ENCODE results near the gene RSPO4. TPM values are rescaled to one million over a fixed set of nuclear protein-coding genes. Genes with fewer than 3 reads are reported as not detected.
"Not testable (repeated sequence)": the region's sequence is repeated elsewhere in the genome, so short reads cannot be mapped to it uniquely, and the experiment has no call there.

Gene RSPO4
- polyA plus RNA-seq, 1 donor: 0.28 TPM

- DNase-seq: no peak
Observed at GRCh38 chr20:1003920-1004697, 2.0 kb upstream of the RSPO4 start.

GRCh38 chr20:1002682-1003561 lies 811 bp upstream of the RSPO4 start:
- no peak for DNase-seq

- DNase-seq: no peak
Observed at GRCh38 chr20:1001116-1001515, 995 bp downstream of the RSPO4 start.

- no peak for DNase-seq
Observed at GRCh38 chr20:998231-998830, 3.8 kb downstream of the RSPO4 start.

- DNase-seq: no peak
Observed at GRCh38 chr20:997486-997885, 4.6 kb downstream of the RSPO4 start.

GRCh38 chr20:997016-997415 lies 5.1 kb downstream of the RSPO4 start:
- no peak for DNase-seq

GRCh38 chr20:995170-995569 lies 6.9 kb downstream of the RSPO4 start:
- DNase-seq: no peak

GRCh38 chr20:992801-993535 lies 9.1 kb downstream of the RSPO4 start:
- DNase-seq: no peak

- DNase-seq: no peak
Observed at GRCh38 chr20:991850-992249, 10.3 kb downstream of the RSPO4 start.

GRCh38 chr20:990293-990959 lies 11.7 kb downstream of the RSPO4 start:
- no peak for DNase-seq

- DNase-seq: no peak
Observed at GRCh38 chr20:988272-988671, 13.8 kb downstream of the RSPO4 start.

- no peak for DNase-seq
Observed at GRCh38 chr20:987677-988076, 14.4 kb downstream of the RSPO4 start.

GRCh38 chr20:986733-987355 lies 15.3 kb downstream of the RSPO4 start:
- DNase-seq: no peak

GRCh38 chr20:984994-985393 lies 17.1 kb downstream of the RSPO4 start:
- DNase-seq: not testable (repeated sequence)

GRCh38 chr20:982754-983153 lies 19.4 kb downstream of the RSPO4 start:
- DNase-seq: no peak

GRCh38 chr20:977021-977420 lies 25.1 kb downstream of the RSPO4 start:
- DNase-seq: no peak

- no peak for DNase-seq
Observed at GRCh38 chr20:976033-976432, 26.1 kb downstream of the RSPO4 start.

- no peak for DNase-seq
Observed at GRCh38 chr20:973785-974194, 28.3 kb downstream of the RSPO4 start.

GRCh38 chr20:972256-972655 lies 29.9 kb downstream of the RSPO4 start:
- DNase-seq: no peak

- DNase-seq: no peak
Observed at GRCh38 chr20:971346-971745, 30.8 kb downstream of the RSPO4 start.

- no peak for DNase-seq
Observed at GRCh38 chr20:969868-970267, 32.2 kb downstream of the RSPO4 start.

All from hindlimb muscle (tissue), 1 donor.